ENCODE results near the gene STYXL1. TPM values are rescaled to one million over a fixed set of nuclear protein-coding genes. Genes with fewer than 3 reads are reported as not detected.
A peak's percentile ranks its signal among the peaks of the same experiment; 100 is the strongest.

Gene STYXL1
- total RNA-seq, 1 experiment from 2014 or later: 49.3 TPM

DNA sequence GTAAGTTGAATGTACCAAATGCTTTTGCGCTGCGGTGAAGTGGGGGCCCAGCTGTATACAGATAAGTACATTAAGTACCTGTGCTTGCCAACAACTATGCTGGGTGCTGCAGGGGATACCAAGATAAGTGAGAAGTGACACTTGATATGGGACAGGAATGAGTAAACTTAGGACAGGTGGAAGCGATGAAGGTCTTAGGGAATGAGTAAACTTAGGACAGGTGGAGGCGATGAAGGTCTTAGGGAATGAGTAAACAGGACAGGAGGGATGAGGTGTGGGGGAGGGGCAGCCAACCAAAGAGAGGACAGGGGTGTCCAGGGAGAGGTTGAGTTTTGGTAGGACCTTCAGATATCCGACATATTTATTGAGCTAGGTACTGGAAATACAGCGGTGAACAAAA lies 1.5 kb upstream of the STYXL1 start:
- no peak for DNase-seq (ENCODE audit: unreplicated experiment)
- Mint-ChIP-seq H3K4me3 (ENCODE audit: unreplicated experiment) (peak overlapping the region; percentile 97), H3K9me3 (ENCODE audit: unreplicated experiment) (no peaks in the 10 kb centered on the region), H3K27me3 (ENCODE audit: insufficient read depth, unreplicated experiment) (no peaks in the 10 kb centered on the region), H3K27ac (ENCODE audit: low read depth, unreplicated experiment) (peak overlapping the region; percentile 99), H3K36me3 (ENCODE audit: insufficient read depth, unreplicated experiment) (peaks cover 45% of the 10 kb centered on the region), H3K4me1 (ENCODE audit: insufficient read depth, unreplicated experiment) (peaks cover 34% of the 10 kb centered on the region)
- intact Hi-C loops (cut with micrococcal nuclease): loop anchor here (5.0 kb wide), 1 partner anchor 83 kb away; no protein-coding TSS in a partner anchor
- no peak for TF ChIP-seq CTCF (IDR thresholded peaks at IDR 0.05; ENCODE audit: unreplicated experiment)
- BruUV-seq (replicated peaks): no TSS peak
- POLR2A ChIA-PET: interaction anchor here (0.6 to 2.0 kb wide), 8 partner anchors 12 to 183 kb away, joined by 3 to 15 read pairs (median 4); partner anchors contain the start of gene RHBDD2
- CTCF ChIA-PET: interaction anchor here (1.0 to 1.7 kb wide), 2 partner anchors 30 to 77 kb away, joined by 3 read pairs; no protein-coding TSS in a partner anchor

DNA sequence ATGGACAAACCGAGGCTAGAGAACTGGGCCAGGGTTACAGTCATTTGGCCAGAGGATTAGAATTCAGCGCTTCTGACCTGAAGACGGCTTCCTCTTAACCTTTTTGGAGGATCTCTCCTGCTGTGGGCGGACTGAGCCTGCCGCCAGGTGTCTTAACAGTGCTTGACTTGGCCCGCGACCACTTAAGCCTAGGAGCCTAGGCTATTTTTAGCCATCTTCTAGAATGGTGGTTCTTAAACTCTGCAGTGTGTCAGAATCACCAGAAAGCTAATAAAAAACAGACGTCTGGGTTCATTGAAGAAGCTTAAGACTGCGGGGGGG lies 828 bp upstream of the STYXL1 start:
- intact Hi-C loops (cut with micrococcal nuclease): loop anchor here (5.0 kb wide), 1 partner anchor 84 kb away; no protein-coding TSS in a partner anchor
- H3K4me3 Mint-ChIP-seq (ENCODE audit: unreplicated experiment): peak overlapping the region; percentile 97
- CTCF ChIA-PET: interaction anchor here (0.5 to 2.1 kb wide), 3 partner anchors 78 to 294 kb away, joined by 3 to 13 read pairs (median 3); no protein-coding TSS in a partner anchor
- H3K36me3 Mint-ChIP-seq (ENCODE audit: insufficient read depth, unreplicated experiment): peaks cover 43% of the 10 kb centered on the region
- TF ChIP-seq CTCF (IDR thresholded peaks at IDR 0.05; ENCODE audit: unreplicated experiment): peak; percentile 10
- H3K9me3 Mint-ChIP-seq (ENCODE audit: unreplicated experiment): no peaks in the 10 kb centered on the region
- POLR2A ChIA-PET: interaction anchor here (0.6 to 2.2 kb wide), 20 partner anchors 12 to 316 kb away, joined by 3 to 15 read pairs (median 6); partner anchors contain the start of genes POR and RHBDD2
- peak; percentile 40 for DNase-seq (ENCODE audit: unreplicated experiment)
- H3K4me1 Mint-ChIP-seq (ENCODE audit: insufficient read depth, unreplicated experiment): peaks cover 28% of the 10 kb centered on the region
- peak overlapping the region; percentile 99 for H3K27ac Mint-ChIP-seq (ENCODE audit: low read depth, unreplicated experiment)
- H3K27me3 Mint-ChIP-seq (ENCODE audit: insufficient read depth, unreplicated experiment): no peaks in the 10 kb centered on the region
- no TSS peak for BruUV-seq (replicated peaks)

GRCh38 chr7:76047305-76047810 lies 442 bp downstream of the STYXL1 start:
- intact Hi-C loops (cut with micrococcal nuclease): loop anchor here (5.0 kb wide), 1 partner anchor 85 kb away; no protein-coding TSS in a partner anchor
- POLR2A ChIA-PET: interaction anchor here (0.5 to 2.2 kb wide), 29 partner anchors 8 to 315 kb away, joined by 3 to 15 read pairs (median 5); partner anchors contain the start of genes POR, RHBDD2 and TMEM120A
- no peak for DNase-seq (ENCODE audit: unreplicated experiment)
- H3K4me1 Mint-ChIP-seq (ENCODE audit: insufficient read depth, unreplicated experiment): peaks cover 22% of the 10 kb centered on the region
- no peaks in the 10 kb centered on the region for H3K9me3 Mint-ChIP-seq (ENCODE audit: unreplicated experiment)
- peak overlapping the region; percentile 97 for H3K4me3 Mint-ChIP-seq (ENCODE audit: unreplicated experiment)
- no peaks in the 10 kb centered on the region for H3K27me3 Mint-ChIP-seq (ENCODE audit: insufficient read depth, unreplicated experiment)
- CTCF ChIA-PET: interaction anchor here (0.6 to 2.1 kb wide), 6 partner anchors 27 to 133 kb away, joined by 3 to 13 read pairs (median 3); partner anchors contain the start of gene POR
- TF ChIP-seq CTCF (IDR thresholded peaks at IDR 0.05; ENCODE audit: unreplicated experiment): no peak
- H3K27ac Mint-ChIP-seq (ENCODE audit: low read depth, unreplicated experiment): peak overlapping the region; percentile 99
- peaks cover 34% of the 10 kb centered on the region for H3K36me3 Mint-ChIP-seq (ENCODE audit: insufficient read depth, unreplicated experiment)
- TSS peak; percentile 88 for BruUV-seq (replicated peaks)

DNA sequence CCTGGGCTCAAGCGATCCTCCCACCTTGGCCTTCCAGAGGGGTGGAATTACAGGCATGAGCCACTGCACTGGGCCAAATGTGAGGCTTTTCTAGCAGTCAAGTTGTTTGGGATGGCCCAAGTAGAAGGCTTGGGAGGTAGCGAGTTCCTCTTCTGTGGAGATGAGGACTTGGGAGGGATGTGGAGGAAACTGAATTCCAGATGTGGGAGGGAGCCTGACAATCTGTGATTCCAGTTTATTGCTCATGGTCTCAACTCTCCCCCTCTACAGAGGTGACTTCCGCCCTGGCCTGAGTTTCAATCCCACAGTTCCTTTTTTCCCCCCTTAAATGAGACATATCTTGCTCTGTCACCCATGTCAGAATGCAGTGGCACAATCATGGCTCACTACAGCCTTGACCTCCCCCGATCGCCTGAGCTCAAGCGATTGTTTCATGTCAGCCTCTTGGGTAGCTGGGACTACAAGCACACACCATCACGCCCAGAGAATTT lies 3.4 kb downstream of the STYXL1 start:
- H3K27me3 Mint-ChIP-seq (ENCODE audit: insufficient read depth, unreplicated experiment): no peaks in the 10 kb centered on the region
- ChIA-PET POLR2A (interaction anchor here (1.5 kb wide), 1 partner anchor 10 kb away, joined by 5 read pairs; no protein-coding TSS in a partner anchor), CTCF (interaction anchor here (2.2 kb wide), 1 partner anchor 24 kb away, joined by 6 read pairs; no protein-coding TSS in a partner anchor)
- no peaks in the 10 kb centered on the region for H3K9me3 Mint-ChIP-seq (ENCODE audit: unreplicated experiment)
- H3K4me3 Mint-ChIP-seq (ENCODE audit: unreplicated experiment): no peak overlapping the region
- no peak overlapping the region for H3K27ac Mint-ChIP-seq (ENCODE audit: low read depth, unreplicated experiment)
- H3K36me3 Mint-ChIP-seq (ENCODE audit: insufficient read depth, unreplicated experiment): peaks cover 17% of the 10 kb centered on the region
- BruUV-seq (replicated peaks): no TSS peak
- TF ChIP-seq CTCF (IDR thresholded peaks at IDR 0.05; ENCODE audit: unreplicated experiment): no peak
- peaks cover 20% of the 10 kb centered on the region for H3K4me1 Mint-ChIP-seq (ENCODE audit: insufficient read depth, unreplicated experiment)
- intact Hi-C loops (cut with micrococcal nuclease): no loop called here
- no peak for DNase-seq (ENCODE audit: unreplicated experiment)
